Liver (tissue), 9 donors: ENCODE measurements around the gene CNTLN. TPM values are rescaled to one million over a fixed set of nuclear protein-coding genes. Genes with fewer than 3 reads are reported as not detected.

Experiments
- DNase-seq: peaks from one replicate; pipeline ENCODE4 v3.0.0-alpha.2; 2017; ENCODE audit warnings: low spot score
- H3K27ac ChIP-seq, 2 donors: one replicate each; pipeline ENCODE4 v1.7.0; 2013; ENCODE audit warnings: inconsistent platforms in 2 of 2, low read length in 2 of 2, control low read depth in 1 of 2, low read depth in 1 of 2, mild to moderate bottlenecking in 1 of 2
- H3K27me3 ChIP-seq, 4 donors: one replicate each; pipeline versions ENCODE4 v1.6.1 to v1.7.0; 2013; ENCODE audit warnings: low read length in 3 of 4, inconsistent platforms in 1 of 4, mild to moderate bottlenecking in 1 of 4, moderate library complexity in 1 of 4; ENCODE audit not compliant: control insufficient read depth in 4 of 4, insufficient read depth in 4 of 4
- H3K36me3 ChIP-seq, 4 donors: one replicate each; pipeline versions ENCODE4 v1.6.1 to v1.7.0; 2013; ENCODE audit warnings: low read length in 3 of 4, mild to moderate bottlenecking in 3 of 4, low read depth in 1 of 4, moderate library complexity in 1 of 4; ENCODE audit not compliant: control insufficient read depth in 4 of 4, insufficient read depth in 3 of 4
- H3K4me1 ChIP-seq, 4 donors: one replicate each; pipeline versions ENCODE4 v1.6.1 to v1.7.0; 2013; ENCODE audit warnings: low read length in 3 of 4, mild to moderate bottlenecking in 3 of 4, moderate library complexity in 1 of 4; ENCODE audit not compliant: control insufficient read depth in 4 of 4, insufficient read depth in 4 of 4
- H3K4me3 ChIP-seq, 3 donors: one replicate each; pipeline versions ENCODE4 v1.6.1 to v1.7.0; 2013; ENCODE audit warnings: low read length in 3 of 3, control low read depth in 1 of 3, low read depth in 1 of 3, mild to moderate bottlenecking in 1 of 3
- H3K9ac ChIP-seq, 2 donors: one replicate each; pipeline ENCODE4 v1.7.0; 2013; ENCODE audit warnings: low read length in 2 of 2, mild to moderate bottlenecking in 2 of 2, moderate library complexity in 2 of 2, control low read depth in 1 of 2, low read depth in 1 of 2
- H3K9me3 ChIP-seq, 4 donors: one replicate each; pipeline versions ENCODE4 v1.6.1 to v1.7.0; 2013; ENCODE audit warnings: low read length in 3 of 4; ENCODE audit not compliant: control insufficient read depth in 4 of 4
- ATF3 ChIP-seq: IDR thresholded peaks from 2 replicates; pipeline ENCODE4 v1.6.1; 2016; ENCODE audit warnings: antibody characterized with exemption
- CTCF ChIP-seq: fragments of 150-350 bp; IDR thresholded peaks from 2 replicates; pipeline ENCODE4 v1.5.1; 2017; ENCODE audit warnings: improper control_type of control experiment, low read depth, low read length; ENCODE audit not compliant: missing input control
- EGR1 ChIP-seq, 2 donors: IDR thresholded peaks; 2 replicates each; pipeline ENCODE4 v1.6.1; 2016 to 2018; ENCODE audit warnings: antibody characterized with exemption in 2 of 2, low read depth in 2 of 2
- FOXA1 ChIP-seq: IDR thresholded peaks from 2 replicates; pipeline ENCODE4 v1.6.1; 2016; ENCODE audit warnings: antibody characterized with exemption
- FOXA2 ChIP-seq: IDR thresholded peaks from 2 replicates; pipeline ENCODE4 v1.6.1; 2016; ENCODE audit warnings: antibody characterized with exemption
- GABPA ChIP-seq, 2 donors: IDR thresholded peaks in 1 of 2; conservative IDR thresholded peaks in 1 of 2; 2 replicates each; pipeline ENCODE4 v1.6.1; 2016; ENCODE audit warnings: antibody characterized with exemption in 2 of 2, mild to moderate bottlenecking in 1 of 2, moderate library complexity in 1 of 2
- HNF4A ChIP-seq, 2 donors: conservative IDR thresholded peaks; 2 replicates each; pipeline ENCODE4 v1.6.1; 2016; ENCODE audit warnings: antibody characterized with exemption in 2 of 2, mild to moderate bottlenecking in 2 of 2
- HNF4G ChIP-seq: IDR thresholded peaks from 2 replicates; pipeline ENCODE4 v1.6.1; 2016; ENCODE audit warnings: antibody characterized with exemption
- JUND ChIP-seq, 2 donors: IDR thresholded peaks; 2 replicates each; pipeline ENCODE4 v1.6.1; 2016; ENCODE audit warnings: antibody characterized with exemption in 2 of 2
- MAX ChIP-seq: IDR thresholded peaks from 2 replicates; pipeline ENCODE4 v1.6.1; 2016; ENCODE audit warnings: antibody characterized with exemption
- NR2F2 ChIP-seq: IDR thresholded peaks from 2 replicates; pipeline ENCODE4 v1.6.1; 2016; ENCODE audit warnings: antibody characterized with exemption
- RAD21 ChIP-seq, 2 donors: IDR thresholded peaks; 2 replicates each; pipeline ENCODE4 v1.6.1; 2016; ENCODE audit warnings: antibody characterized with exemption in 2 of 2, mild to moderate bottlenecking in 2 of 2
- REST ChIP-seq: IDR thresholded peaks from 2 replicates; pipeline ENCODE4 v1.6.1; 2016; ENCODE audit warnings: antibody characterized with exemption, mild to moderate bottlenecking
- SP1 ChIP-seq: IDR thresholded peaks from 2 replicates; pipeline ENCODE4 v1.6.1; 2018; ENCODE audit warnings: antibody characterized with exemption, mild to moderate bottlenecking
- TAF1 ChIP-seq: conservative IDR thresholded peaks from 2 replicates; pipeline ENCODE4 v1.6.1; 2016; ENCODE audit warnings: antibody characterized with exemption, mild to moderate bottlenecking
- YY1 ChIP-seq: IDR thresholded peaks from 2 replicates; pipeline ENCODE4 v1.6.1; 2016; ENCODE audit warnings: antibody characterized with exemption, mild to moderate bottlenecking
- ZBTB33 ChIP-seq: IDR thresholded peaks from 2 replicates; pipeline ENCODE4 v1.6.1; 2016; ENCODE audit warnings: antibody characterized with exemption
- WGBS: extraction: QIAGEN DNeasy Blood & Tissue Kit; methylation state at CpG from one replicate; pipeline ENCODE4 v1.1.7; 2013; 5-methylcytosine and 5-hydroxymethylcytosine counted together
- polyA plus RNA-seq, 2 donors: library from polyadenylated mRNA; stranded (reverse) in 1 of 2; unstranded in 1 of 2; fragments of 200-250 nt in 1 of 2; fragments of >200 nt in 1 of 2; fragmentation: Nextera tagmentation in 1 of 2; extraction: Ambion mirVana in 1 of 2; gene quantifications; one replicate each; pipeline versions ENCODE4 v1.2.1 to v1.2.3, GENCODE V29; 2013 to 2015
- total RNA-seq, 2 donors: library from RNA; depleted of rRNA; stranded (reverse); fragments of >200 nt; gene quantifications; one replicate each; pipeline ENCODE4 v1.2.3, GENCODE V29; 2014
- donor health status: healthy.
- donor health status: healthy.
- donor health status: healthy.
- donor health status: healthy.
- donor health status: healthy.

Gene CNTLN
- total and polyA plus RNA-seq, 4 donors: 2.8 to 31.4 (median 11.0) TPM

- H3K27me3 ChIP-seq: no peaks in the 10 kb centered on the region
- DNase-seq: no peak
- H3K9me3 ChIP-seq: no peaks in the 10 kb centered on the region
- H3K9ac ChIP-seq: no peak overlapping the region
- no peak overlapping the region for H3K4me3 ChIP-seq
- H3K27ac ChIP-seq: no peak overlapping the region
- peaks cover 0 to 3% (median 0%) of the 10 kb centered on the region in 4 donors for H3K36me3 ChIP-seq
- TF ChIP-seq RAD21 (IDR thresholded peaks at IDR 0.05): no peak
- no peak for TF ChIP-seq CTCF
- no peak for TF ChIP-seq SP1
- TF ChIP-seq FOXA1: no peak
- TF ChIP-seq ATF3: no peak
- no peak for TF ChIP-seq GABPA (IDR thresholded peaks at IDR 0.05 in 1 of 2, conservative IDR thresholded peaks at IDR 0.05 in 1 of 2)
- TF ChIP-seq REST: no peak
- no peak for TF ChIP-seq NR2F2
- no peak for TF ChIP-seq ZBTB33
- no peak for TF ChIP-seq EGR1 (IDR thresholded peaks at IDR 0.05; ENCODE audit: low read depth in 2 of 2)
- TF ChIP-seq YY1: no peak
- no peak for TF ChIP-seq HNF4G
- no peak for TF ChIP-seq TAF1
- no peak for TF ChIP-seq FOXA2
- no peak for TF ChIP-seq HNF4A (conservative IDR thresholded peaks at IDR 0.05)
- TF ChIP-seq MAX: no peak
- TF ChIP-seq JUND (IDR thresholded peaks at IDR 0.05): no peak
- H3K4me1 ChIP-seq: peaks cover 0 to 7% (median 1%) of the 10 kb centered on the region in 4 donors
These were observed 56.2 kb downstream of the CNTLN start for GRCh38 chr9:17191082-17191481.

GRCh38 chr9:17204611-17205152, 69.8 kb downstream of the CNTLN start:
- Histone ChIP-seq H3K4me1 (peaks cover 2 to 9% (median 6%) of the 10 kb centered on the region in 4 donors), H3K27me3 (no peaks in the 10 kb centered on the region), H3K9ac (no peak overlapping the region), H3K27ac (no peak overlapping the region), H3K9me3 (peaks cover 0 to 5% (median 0%) of the 10 kb centered on the region in 4 donors), H3K4me3 (no peak overlapping the region), H3K36me3 (peaks cover 0 to 2% (median 0%) of the 10 kb centered on the region in 4 donors)
- WGBS: 77% methylated on average over 8 of the region's 8 CpGs
- no peak for DNase-seq
- TF ChIP-seq TAF1: no peak
- no peak for TF ChIP-seq HNF4A (conservative IDR thresholded peaks at IDR 0.05)
- TF ChIP-seq RAD21 (IDR thresholded peaks at IDR 0.05): no peak
- no peak for TF ChIP-seq NR2F2
- no peak for TF ChIP-seq ZBTB33
- no peak for TF ChIP-seq CTCF
- no peak for TF ChIP-seq MAX
- TF ChIP-seq SP1: no peak
- no peak for TF ChIP-seq EGR1 (IDR thresholded peaks at IDR 0.05; ENCODE audit: low read depth in 2 of 2)
